ENCODE data around the gene RALGPS2. TPM values are rescaled to one million over a fixed set of nuclear protein-coding genes. Genes with fewer than 3 reads are reported as not detected.
A peak's percentile ranks its signal among the peaks of the same experiment; 100 is the strongest.

RALGPS2 gene
- polyA plus RNA-seq, 1 of the 3 experiments (the other 2 are of a cell fraction): 5.1 TPM

DNA sequence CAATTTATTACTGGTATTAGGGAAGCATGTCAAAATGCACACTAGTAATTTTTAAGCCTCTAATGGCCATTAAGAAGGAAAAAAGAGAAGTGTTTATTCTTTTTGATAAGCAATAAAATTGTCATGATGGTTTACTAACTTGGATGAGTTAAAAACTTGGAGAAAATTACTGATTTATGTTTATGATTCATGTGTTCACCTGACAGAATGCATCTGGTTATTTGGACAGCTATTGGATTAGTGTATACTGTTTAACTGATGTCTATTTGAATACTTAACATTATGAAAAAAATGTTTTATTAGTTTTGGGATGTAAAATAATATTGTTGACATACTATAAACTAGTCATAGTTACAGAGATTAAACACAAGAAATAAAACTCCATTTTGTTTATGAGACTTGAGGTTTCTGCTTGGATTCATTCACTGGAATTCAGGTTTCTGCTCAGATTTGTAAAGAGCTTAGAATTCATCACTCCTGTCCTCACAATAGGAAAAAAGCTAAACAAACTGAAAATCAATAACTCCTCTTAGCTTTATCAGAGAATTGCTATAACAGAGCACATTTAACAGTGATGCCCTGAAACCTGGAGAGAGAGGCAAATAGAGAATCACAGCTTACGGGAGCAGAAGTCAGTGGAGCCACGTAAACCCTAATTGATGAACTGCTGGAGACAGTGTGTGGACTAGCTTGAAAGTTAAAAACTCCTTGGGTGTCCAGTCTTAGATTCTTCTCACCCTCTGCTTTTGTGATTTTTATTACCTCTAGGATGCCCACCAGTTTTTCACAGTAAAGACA, 56.7 kb downstream of the RALGPS2 start:
- Histone ChIP-seq H3K9me3 (no peaks in the 10 kb centered on the region), H3K4me2 (no peak overlapping the region), H3K9me2 (no peaks in the 10 kb centered on the region), H3K27ac (ENCODE audit: low read depth in 2 of 2, low read length in 1 of 2) (no peak overlapping the region), H3K27me3 (ENCODE audit: insufficient read depth) (no peaks in the 10 kb centered on the region), H3K4me1 (ENCODE audit: control insufficient read depth in 1 of 2, insufficient read depth in 2 of 2, low read depth in 1 of 2, low read length in 1 of 2) (peaks cover 0 to 7% of the 10 kb centered on the region in 2 experiments; a peak in 1 of 4 replicates), H3K36me3 (replicated peaks in 1 of 2; ENCODE audit: control insufficient read depth in 1 of 2, insufficient read depth in 2 of 2, low read length in 1 of 2) (peaks cover 13 to 25% of the 10 kb centered on the region in 2 experiments), H3K79me2 (ENCODE audit: insufficient read depth) (no peaks in the 10 kb centered on the region), H3K9ac (no peak overlapping the region), H4K20me1 (ENCODE audit: insufficient read depth) (no peaks in the 10 kb centered on the region), H3K4me3 (ENCODE audit: low read depth in 2 of 2, low read length in 1 of 2) (no peak overlapping the region), H3F3A (replicated peaks; ENCODE audit: insufficient read depth) (peaks cover 4% of the 10 kb centered on the region), H2AFZ (ENCODE audit: low read depth) (no peak overlapping the region)
- no peak for DNase-seq
- TF ChIP-seq RAD21 (IDR thresholded peaks at IDR 0.05; ENCODE audit: low read length) (no peak), JUND (IDR thresholded peaks at IDR 0.05) (no peak), FOSL2 (IDR thresholded peaks at IDR 0.05; ENCODE audit: borderline replicate concordance, low read depth) (no peak), RFX5 (IDR thresholded peaks at IDR 0.05; ENCODE audit: low read length) (no peak), FOXM1 (IDR thresholded peaks at IDR 0.05; ENCODE audit: low read depth) (no peak), ELF1 (IDR thresholded peaks at IDR 0.05) (no peak), RCOR1 (IDR thresholded peaks at IDR 0.05; ENCODE audit: low read length) (no peak), YY1 (IDR thresholded peaks at IDR 0.05; ENCODE audit: low read depth) (no peak), GATA2 (CRISPR knock-in tag; IDR thresholded peaks at IDR 0.05) (no peak), SMC3 (IDR thresholded peaks at IDR 0.05; ENCODE audit: low read depth, low read length) (no peak), NFIC (IDR thresholded peaks at IDR 0.05; ENCODE audit: borderline replicate concordance) (no peak)
- TF ChIP-seq, protein P1, sequence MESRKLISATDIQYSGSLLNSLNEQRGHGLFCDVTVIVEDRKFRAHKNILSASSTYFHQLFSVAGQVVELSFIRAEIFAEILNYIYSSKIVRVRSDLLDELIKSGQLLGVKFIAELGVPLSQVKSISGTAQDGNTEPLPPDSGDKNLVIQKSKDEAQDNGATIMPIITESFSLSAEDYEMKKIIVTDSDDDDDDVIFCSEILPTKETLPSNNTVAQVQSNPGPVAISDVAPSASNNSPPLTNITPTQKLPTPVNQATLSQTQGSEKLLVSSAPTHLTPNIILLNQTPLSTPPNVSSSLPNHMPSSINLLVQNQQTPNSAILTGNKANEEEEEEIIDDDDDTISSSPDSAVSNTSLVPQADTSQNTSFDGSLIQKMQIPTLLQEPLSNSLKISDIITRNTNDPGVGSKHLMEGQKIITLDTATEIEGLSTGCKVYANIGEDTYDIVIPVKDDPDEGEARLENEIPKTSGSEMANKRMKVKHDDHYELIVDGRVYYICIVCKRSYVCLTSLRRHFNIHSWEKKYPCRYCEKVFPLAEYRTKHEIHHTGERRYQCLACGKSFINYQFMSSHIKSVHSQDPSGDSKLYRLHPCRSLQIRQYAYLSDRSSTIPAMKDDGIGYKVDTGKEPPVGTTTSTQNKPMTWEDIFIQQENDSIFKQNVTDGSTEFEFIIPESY (IDR thresholded peaks at IDR 0.05; ENCODE audit: borderline replicate concordance, low read depth): no peak
- TF ChIP-seq, protein P2, sequence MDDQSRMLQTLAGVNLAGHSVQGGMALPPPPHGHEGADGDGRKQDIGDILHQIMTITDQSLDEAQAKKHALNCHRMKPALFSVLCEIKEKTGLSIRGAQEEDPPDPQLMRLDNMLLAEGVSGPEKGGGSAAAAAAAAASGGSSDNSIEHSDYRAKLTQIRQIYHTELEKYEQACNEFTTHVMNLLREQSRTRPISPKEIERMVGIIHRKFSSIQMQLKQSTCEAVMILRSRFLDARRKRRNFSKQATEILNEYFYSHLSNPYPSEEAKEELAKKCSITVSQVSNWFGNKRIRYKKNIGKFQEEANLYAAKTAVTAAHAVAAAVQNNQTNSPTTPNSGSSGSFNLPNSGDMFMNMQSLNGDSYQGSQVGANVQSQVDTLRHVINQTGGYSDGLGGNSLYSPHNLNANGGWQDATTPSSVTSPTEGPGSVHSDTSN (IDR thresholded peaks at IDR 0.05): no peak
- TF ChIP-seq, protein P3, sequence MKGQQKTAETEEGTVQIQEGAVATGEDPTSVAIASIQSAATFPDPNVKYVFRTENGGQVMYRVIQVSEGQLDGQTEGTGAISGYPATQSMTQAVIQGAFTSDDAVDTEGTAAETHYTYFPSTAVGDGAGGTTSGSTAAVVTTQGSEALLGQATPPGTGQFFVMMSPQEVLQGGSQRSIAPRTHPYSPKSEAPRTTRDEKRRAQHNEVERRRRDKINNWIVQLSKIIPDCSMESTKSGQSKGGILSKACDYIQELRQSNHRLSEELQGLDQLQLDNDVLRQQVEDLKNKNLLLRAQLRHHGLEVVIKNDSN (IDR thresholded peaks at IDR 0.05; ENCODE audit: borderline replicate concordance, low read depth): no peak
- ChIA-PET CTCF (interaction anchor here (1.9 to 7.7 kb wide), 2 partner anchors 29 to 222 kb away, joined by 4 to 48 read pairs; no protein-coding TSS in a partner anchor), POLR2A (no interaction called here)
- 97% methylated on average over 2 of the region's 2 CpGs for WGBS (ENCODE audit: low lambda C conversion rate)

DNA sequence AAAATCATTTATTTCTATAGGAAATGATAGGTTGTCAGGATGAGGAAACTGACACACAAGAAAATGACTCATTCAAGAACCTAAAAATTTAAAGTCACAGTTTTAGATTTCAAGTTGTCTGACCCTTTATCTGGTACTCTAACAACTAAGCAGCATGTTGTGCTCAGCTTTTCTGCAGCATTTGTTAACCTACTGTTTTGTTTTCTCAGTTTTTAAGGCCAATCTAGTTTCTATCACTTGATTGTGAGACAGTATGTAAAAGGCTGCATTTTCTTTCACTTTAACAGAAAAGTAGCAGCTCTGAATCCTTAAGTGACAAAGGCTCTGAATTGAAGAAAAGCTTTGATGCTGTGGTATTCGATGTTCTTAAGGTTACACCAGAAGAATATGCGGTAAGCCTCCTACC, 59.1 kb downstream of the RALGPS2 start:
- Histone ChIP-seq H3K4me2 (no peak overlapping the region), H3K9me2 (no peaks in the 10 kb centered on the region), H2AFZ (ENCODE audit: low read depth) (no peak overlapping the region), H3K79me2 (ENCODE audit: insufficient read depth) (no peaks in the 10 kb centered on the region), H3K36me3 (replicated peaks in 1 of 2; ENCODE audit: control insufficient read depth in 1 of 2, insufficient read depth in 2 of 2, low read length in 1 of 2) (peaks cover 10 to 25% of the 10 kb centered on the region in 2 experiments), H3K27me3 (ENCODE audit: insufficient read depth) (no peaks in the 10 kb centered on the region), H3K27ac (ENCODE audit: low read depth in 2 of 2, low read length in 1 of 2) (no peak overlapping the region), H3K9me3 (no peaks in the 10 kb centered on the region), H3F3A (replicated peaks; ENCODE audit: insufficient read depth) (peaks cover 3% of the 10 kb centered on the region), H4K20me1 (ENCODE audit: insufficient read depth) (no peaks in the 10 kb centered on the region), H3K4me3 (ENCODE audit: low read depth in 2 of 2, low read length in 1 of 2) (no peak overlapping the region), H3K4me1 (ENCODE audit: control insufficient read depth in 1 of 2, insufficient read depth in 2 of 2, low read depth in 1 of 2, low read length in 1 of 2) (peaks cover 0 to 7% of the 10 kb centered on the region in 2 experiments; a peak in 1 of 4 replicates), H3K9ac (no peak overlapping the region)
- TF ChIP-seq EZH2phosphoT487 (IDR thresholded peaks at IDR 0.05; ENCODE audit: borderline replicate concordance, low read depth): no peak
- no peak for TF ChIP-seq MEF2A (IDR thresholded peaks at IDR 0.05; ENCODE audit: borderline replicate concordance, low read depth)
- TF ChIP-seq FOXM1 (IDR thresholded peaks at IDR 0.05; ENCODE audit: low read depth): no peak
- TF ChIP-seq, protein P4, sequence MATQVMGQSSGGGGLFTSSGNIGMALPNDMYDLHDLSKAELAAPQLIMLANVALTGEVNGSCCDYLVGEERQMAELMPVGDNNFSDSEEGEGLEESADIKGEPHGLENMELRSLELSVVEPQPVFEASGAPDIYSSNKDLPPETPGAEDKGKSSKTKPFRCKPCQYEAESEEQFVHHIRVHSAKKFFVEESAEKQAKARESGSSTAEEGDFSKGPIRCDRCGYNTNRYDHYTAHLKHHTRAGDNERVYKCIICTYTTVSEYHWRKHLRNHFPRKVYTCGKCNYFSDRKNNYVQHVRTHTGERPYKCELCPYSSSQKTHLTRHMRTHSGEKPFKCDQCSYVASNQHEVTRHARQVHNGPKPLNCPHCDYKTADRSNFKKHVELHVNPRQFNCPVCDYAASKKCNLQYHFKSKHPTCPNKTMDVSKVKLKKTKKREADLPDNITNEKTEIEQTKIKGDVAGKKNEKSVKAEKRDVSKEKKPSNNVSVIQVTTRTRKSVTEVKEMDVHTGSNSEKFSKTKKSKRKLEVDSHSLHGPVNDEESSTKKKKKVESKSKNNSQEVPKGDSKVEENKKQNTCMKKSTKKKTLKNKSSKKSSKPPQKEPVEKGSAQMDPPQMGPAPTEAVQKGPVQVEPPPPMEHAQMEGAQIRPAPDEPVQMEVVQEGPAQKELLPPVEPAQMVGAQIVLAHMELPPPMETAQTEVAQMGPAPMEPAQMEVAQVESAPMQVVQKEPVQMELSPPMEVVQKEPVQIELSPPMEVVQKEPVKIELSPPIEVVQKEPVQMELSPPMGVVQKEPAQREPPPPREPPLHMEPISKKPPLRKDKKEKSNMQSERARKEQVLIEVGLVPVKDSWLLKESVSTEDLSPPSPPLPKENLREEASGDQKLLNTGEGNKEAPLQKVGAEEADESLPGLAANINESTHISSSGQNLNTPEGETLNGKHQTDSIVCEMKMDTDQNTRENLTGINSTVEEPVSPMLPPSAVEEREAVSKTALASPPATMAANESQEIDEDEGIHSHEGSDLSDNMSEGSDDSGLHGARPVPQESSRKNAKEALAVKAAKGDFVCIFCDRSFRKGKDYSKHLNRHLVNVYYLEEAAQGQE (IDR thresholded peaks at IDR 0.05; ENCODE audit: low read depth, low read length): no peak
- TF ChIP-seq FOSL2 (IDR thresholded peaks at IDR 0.05; ENCODE audit: borderline replicate concordance, low read depth): 0 out of 2 replicates have a peak, but pooled peaks have one; percentile 5
- TF ChIP-seq, protein P3 (IDR thresholded peaks at IDR 0.05; ENCODE audit: borderline replicate concordance, low read depth): no peak
- no peak for TF ChIP-seq RXRA (IDR thresholded peaks at IDR 0.05; ENCODE audit: borderline replicate concordance, low read depth)
- no peak for TF ChIP-seq GATA2 (CRISPR knock-in tag; IDR thresholded peaks at IDR 0.05)
- WGBS (ENCODE audit: low lambda C conversion rate): 90% methylated on average over 2 of the region's 2 CpGs
- ChIA-PET POLR2A (no interaction called here), CTCF (interaction anchor here (1.0 to 7.7 kb wide), 4 partner anchors 19 to 242 kb away, joined by 3 to 48 read pairs (median 6); no protein-coding TSS in a partner anchor)
- DNase-seq: no peak
